GM11168 (cell line): ENCODE results near the gene RMP24.

Experiments used
- in situ Hi-C: fragments of 300-500 bp; cut with MboI; formaldehyde crosslinking; loops from one replicate; pipeline ENCODE4 v1.12.0; 2022; ENCODE audit warnings: low sequenced_read_pairs; ENCODE audit not compliant: unreplicated experiment

The RMP24 gene

DNA sequence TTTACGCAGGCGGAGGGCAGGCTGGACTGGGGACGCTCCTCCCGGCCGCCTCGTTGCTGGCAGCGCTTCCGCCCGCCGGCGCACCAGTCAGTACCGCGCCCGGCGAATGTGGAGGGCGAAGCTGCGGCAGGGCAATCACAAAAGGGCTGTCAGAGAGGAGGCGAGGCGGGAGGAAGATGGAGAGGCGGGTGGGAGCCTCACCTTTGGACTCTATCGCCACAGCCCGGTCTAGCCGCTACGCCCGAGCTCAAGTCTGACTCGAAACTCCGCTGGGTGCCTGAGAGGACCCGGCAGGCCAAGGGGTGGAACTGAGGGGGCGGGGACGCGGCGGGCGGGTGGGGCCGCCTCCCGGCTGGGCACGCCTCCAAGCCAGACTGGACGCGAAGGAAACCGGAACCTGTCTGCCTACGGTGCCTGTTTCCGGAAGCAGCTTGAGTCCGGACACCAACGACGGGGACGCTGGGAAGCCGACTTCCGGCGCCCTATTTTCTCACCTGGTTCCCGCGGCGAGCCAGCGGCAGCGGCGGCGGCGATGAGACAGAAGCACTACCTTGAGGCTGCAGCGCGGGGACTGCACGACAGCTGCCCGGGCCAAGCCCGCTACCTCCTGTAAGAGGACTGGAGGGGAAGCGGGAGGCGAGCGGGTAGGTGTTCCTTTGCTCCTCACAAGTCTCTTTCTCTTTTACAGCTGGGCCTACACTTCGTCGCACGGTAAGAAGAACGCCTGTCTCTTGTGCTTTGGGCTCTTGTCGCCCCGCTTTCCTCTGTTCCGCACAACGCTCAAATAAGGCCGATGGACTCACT is at the start of gene RMP24:
Gene RMP24 (plus strand): TSS at position 483 of the 804 bp plus-strand sequence.
- in situ Hi-C loops, result no loop called here

- in situ Hi-C loops, result no loop called here
Observed at GRCh38 chr18:35923939-35924684, 48.4 kb upstream of the RMP24 start.

DNA sequence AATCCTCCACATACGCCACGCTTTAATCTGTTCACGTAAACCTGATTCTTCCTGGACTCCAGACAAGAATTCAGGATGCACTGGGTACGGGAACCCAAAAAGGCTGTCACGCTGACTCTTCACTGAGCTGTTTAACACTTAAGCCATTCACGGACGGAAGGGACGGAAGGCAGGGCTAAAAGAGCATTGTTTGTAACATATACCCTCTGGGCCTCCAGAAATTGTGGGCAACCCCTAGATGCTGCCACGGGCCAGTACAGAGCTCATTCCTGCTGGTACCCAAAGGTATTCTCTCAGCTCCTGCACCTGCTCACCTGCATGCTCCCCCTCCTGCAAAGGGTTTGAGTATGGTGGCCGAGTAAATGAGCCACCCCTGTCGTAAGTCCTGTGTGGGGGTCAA is 45.6 kb upstream of the RMP24 start:
- in situ Hi-C loops, result no loop called here

- in situ Hi-C loops, result no loop called here
Observed at GRCh38 chr18:35927430-35927829, 45.0 kb upstream of the RMP24 start.

- in situ Hi-C loops, result no loop called here
Observed at GRCh38 chr18:35933982-35934381, 38.5 kb upstream of the RMP24 start.

DNA sequence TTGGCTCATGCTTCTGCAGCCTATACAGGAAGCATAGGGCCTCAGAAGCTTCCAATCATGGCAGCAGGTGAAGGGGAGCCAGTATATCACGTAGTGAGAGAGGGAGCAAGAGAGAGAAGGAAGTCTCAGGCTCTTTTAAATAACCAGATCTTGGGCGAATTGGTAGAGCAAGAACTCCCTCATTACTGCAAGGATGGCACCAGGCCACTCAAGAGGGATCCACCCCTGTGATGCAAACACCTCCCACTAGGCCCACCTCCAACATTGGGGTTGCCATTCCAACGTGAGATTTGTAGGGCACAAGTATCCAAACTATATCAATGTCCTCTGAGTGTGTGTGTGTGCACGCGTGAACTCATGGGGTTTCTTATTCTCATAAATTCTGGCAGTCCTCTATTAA is 37.6 kb upstream of the RMP24 start:
- in situ Hi-C loops, result no loop called here

- in situ Hi-C loops, result no loop called here
Observed at GRCh38 chr18:35935805-35936204, 36.7 kb upstream of the RMP24 start.

GRCh38 chr18:35936951-35937350 is 35.5 kb upstream of the RMP24 start:
- in situ Hi-C loops, result no loop called here

GRCh38 chr18:35938158-35938557 is 34.3 kb upstream of the RMP24 start:
- in situ Hi-C loops, result no loop called here

DNA sequence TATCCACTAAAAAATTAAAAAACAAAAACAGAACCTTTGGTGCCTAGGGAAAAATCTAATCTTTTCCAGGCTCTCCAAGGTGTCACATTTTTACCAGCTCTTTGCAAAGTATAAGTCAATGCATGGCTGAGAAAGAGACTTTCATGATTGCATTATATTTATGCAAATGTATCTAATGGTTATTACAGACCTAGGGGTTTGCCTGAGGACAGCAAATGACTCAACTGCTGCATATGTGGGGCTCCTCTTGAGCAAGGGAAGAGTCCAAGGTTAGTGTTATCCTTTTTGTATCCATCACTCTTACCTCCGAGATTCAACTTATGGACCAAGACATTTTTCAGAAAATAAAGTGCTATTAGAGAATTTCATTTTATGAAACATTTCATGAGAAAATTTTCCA is 33.9 kb upstream of the RMP24 start:
- in situ Hi-C loops, result no loop called here

DNA sequence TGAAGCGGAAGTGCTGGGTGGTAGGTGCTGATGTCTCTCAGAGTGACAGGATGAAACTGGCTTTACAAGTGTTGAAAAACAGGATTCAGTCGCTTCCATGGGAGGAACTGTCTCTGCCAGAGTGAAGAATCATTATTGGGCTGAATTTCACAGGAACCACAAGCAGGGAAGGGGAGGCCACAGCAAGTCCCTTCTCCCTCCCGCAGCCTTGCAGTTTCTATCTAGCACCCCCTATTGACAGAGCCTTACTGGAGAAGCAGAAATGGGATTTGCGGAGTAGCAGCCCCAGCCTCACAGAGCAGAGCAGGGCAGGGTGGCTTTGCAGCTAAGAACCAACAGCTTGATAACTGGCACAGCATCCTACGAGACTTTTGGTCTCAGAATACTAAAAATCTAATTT is 33.3 kb upstream of the RMP24 start:
- in situ Hi-C loops, result no loop called here

- in situ Hi-C loops, result loop anchor here (10.0 kb wide), 1 partner anchor 186 kb away; no protein-coding TSS in a partner anchor
Observed at GRCh38 chr18:35941299-35941698, 31.2 kb upstream of the RMP24 start.

DNA sequence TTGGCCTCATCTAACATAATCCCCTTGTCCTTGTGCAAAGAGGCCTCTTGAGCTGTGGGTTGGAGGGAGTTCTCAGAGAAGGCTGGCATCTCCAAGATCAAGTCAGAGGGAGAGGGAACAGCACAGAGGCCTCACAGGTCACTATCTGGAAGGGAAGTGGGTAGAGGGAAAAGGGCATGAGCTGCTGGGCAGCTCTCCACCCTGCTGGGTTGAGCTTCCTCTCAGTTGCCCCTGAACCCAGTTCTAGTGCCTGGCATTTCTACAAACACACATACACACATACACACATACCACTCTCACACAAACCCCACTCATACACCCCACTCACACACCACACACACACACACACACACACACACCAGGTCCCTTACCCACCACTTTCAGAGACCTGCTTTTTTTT is 30.3 kb upstream of the RMP24 start:
- in situ Hi-C loops, result loop anchor here (10.0 kb wide), 1 partner anchor 187 kb away; no protein-coding TSS in a partner anchor

DNA sequence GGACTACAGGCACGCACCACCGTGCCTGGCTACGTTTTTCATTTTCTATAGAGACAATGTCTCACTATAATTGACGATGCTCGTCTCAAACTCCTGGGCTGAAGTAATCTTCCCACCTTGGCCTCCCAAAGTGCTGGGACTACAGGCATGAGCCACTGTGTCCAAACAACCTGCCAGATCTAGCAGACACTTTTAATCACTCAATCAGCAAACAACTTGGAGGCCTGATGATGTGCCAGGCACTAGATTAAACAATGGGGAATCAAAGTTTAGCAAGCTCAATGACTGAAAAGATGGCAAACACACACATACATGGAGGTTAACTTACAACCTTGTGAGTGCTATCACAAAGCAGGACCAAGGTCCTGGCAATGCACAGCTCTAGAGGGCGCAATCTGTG is 29.8 kb upstream of the RMP24 start:
- in situ Hi-C loops, result loop anchor here (10.0 kb wide), 1 partner anchor 188 kb away; no protein-coding TSS in a partner anchor

- in situ Hi-C loops, result loop anchor here (10.0 kb wide), 1 partner anchor 193 kb away; no protein-coding TSS in a partner anchor
Observed at GRCh38 chr18:35948080-35948479, 24.4 kb upstream of the RMP24 start.

DNA sequence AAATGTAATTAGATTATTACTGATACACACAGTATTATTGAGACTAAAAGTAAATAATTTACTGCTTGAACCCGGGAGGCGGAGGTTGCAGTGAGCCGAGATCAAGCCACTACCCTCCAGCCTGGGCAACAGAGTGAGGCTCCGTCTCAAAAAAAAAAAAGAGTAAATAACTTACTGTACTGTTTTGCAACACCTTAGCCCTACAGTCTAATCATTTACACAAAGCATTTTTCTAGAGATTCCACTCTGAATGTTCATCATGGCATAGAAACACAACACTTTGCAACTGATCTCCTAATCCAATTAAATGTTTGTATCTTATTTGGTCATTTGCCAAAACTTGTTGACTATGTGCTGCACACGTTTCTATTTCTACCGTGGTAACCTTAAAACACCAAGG is 23.4 kb upstream of the RMP24 start:
- in situ Hi-C loops, result loop anchor here (10.0 kb wide), 1 partner anchor 194 kb away; no protein-coding TSS in a partner anchor

- in situ Hi-C loops, result loop anchor here (10.0 kb wide), 2 partner anchors 195 to 555 kb away; no protein-coding TSS in a partner anchor
Observed at GRCh38 chr18:35949903-35950627, 22.4 kb upstream of the RMP24 start.

DNA sequence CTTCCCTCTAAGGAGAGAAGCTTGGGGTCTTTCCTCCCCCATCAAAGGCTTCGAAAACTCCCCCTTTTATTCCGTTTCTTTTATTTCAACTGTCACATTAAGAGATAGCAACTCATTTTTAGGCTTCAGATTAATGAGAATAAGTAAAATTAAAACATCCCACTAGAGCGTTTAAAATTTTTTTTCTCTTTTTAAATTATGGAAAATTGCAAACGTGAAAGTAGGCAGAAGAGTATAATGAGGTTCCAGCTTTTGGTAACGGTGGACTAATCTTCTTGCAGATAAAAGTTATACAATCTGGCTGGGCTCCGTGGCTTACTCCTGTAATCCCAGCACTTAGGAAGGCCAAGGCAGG is 21.9 kb upstream of the RMP24 start:
- in situ Hi-C loops, result loop anchor here (10.0 kb wide), 1 partner anchor 556 kb away; no protein-coding TSS in a partner anchor

- in situ Hi-C loops, result loop anchor here (10.0 kb wide), 1 partner anchor 559 kb away; no protein-coding TSS in a partner anchor
Observed at GRCh38 chr18:35953688-35954087, 18.8 kb upstream of the RMP24 start.

DNA sequence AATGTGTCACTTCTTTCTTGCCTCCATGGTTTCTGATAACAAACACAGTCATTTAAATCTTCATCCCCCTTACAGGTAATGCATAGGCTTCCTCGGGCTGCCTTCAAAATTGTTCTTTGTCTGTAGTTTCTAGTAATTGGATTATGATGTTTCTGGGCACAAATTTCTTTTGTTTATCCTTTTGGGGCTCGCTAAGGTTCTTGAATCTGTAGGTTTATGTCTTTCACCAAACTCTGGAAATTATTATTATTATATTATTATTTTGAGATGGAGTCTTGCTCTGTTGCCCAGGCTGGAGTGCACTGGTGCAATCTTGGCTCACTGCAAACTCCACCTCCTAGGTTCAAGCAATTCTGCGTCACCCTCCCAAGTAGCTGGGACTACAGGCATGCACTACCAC is 16.3 kb upstream of the RMP24 start:
- in situ Hi-C loops, result loop anchor here (10.0 kb wide), 1 partner anchor 561 kb away; no protein-coding TSS in a partner anchor
